ENCODE results near the gene PIP5K1C. TPM values are rescaled to one million over a fixed set of nuclear protein-coding genes. Genes with fewer than 3 reads are reported as not detected.

The PIP5K1C gene
- total RNA-seq, 1 experiment from 2014 or later = 35.5 TPM

- no peaks in the 10 kb centered on the region for H3K9me3 ChIP-seq (ENCODE audit: low read depth, low read length, poor library complexity, severe bottlenecking)
- H3K27ac ChIP-seq (ENCODE audit: low read depth, low read length, poor library complexity, severe bottlenecking) = no peak overlapping the region
- H3K4me1 ChIP-seq (ENCODE audit: insufficient read depth, low read length, poor library complexity, severe bottlenecking) = no peaks in the 10 kb centered on the region
- TF ChIP-seq EZH2 (IDR thresholded peaks at IDR 0.05; ENCODE audit: borderline replicate concordance, low read depth, low read length, poor library complexity, severe bottlenecking) = no peak
- TF ChIP-seq CTCF (conservative IDR thresholded peaks at IDR 0.05; ENCODE audit: low read depth, low read length) = no peak
- intact Hi-C loops (cut with micrococcal nuclease; ENCODE audit: unreplicated experiment) = no loop called here
- no peak overlapping the region for H3K4me3 ChIP-seq (ENCODE audit: low read depth, low read length, poor library complexity, severe bottlenecking)
- BruUV-seq (replicated peaks) = no TSS peak
- H3K36me3 ChIP-seq (ENCODE audit: insufficient read depth, low read length, poor library complexity, severe bottlenecking) = no peaks in the 10 kb centered on the region
- H3K27me3 ChIP-seq (replicated peaks; ENCODE audit: insufficient read depth, low read depth, low read length, poor library complexity) = no peaks in the 10 kb centered on the region
- no peak for DNase-seq (ENCODE audit: low spot score)
- POLR2A ChIA-PET (ENCODE audit: low non-redundant PET) = no interaction called here
- CTCF ChIA-PET = no interaction called here
Observed at GRCh38 chr19:3697094-3697493, 3.2 kb downstream of the PIP5K1C start.

DNA sequence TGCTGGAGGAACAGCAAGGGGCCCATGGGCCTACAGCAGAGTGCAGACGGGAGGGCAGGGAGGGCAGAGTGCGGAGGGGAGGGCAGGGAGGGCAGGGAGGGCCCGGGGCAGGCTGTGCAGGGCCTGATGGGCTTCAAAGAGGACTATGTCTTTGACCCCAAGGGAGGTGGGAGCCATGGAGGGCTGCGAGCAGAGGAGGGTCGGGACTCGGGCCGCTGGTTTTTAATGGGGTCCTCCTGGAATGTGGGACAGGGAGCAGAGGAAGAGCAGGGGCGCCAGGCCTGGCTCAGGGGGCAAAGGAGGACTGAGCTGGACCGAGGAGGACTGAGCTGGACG lies 3.6 kb downstream of the PIP5K1C start:
- Histone ChIP-seq H3K36me3 (ENCODE audit: insufficient read depth, low read length, poor library complexity, severe bottlenecking) (no peaks in the 10 kb centered on the region), H3K27me3 (replicated peaks; ENCODE audit: insufficient read depth, low read depth, low read length, poor library complexity) (no peaks in the 10 kb centered on the region), H3K4me1 (ENCODE audit: insufficient read depth, low read length, poor library complexity, severe bottlenecking) (no peaks in the 10 kb centered on the region), H3K9me3 (ENCODE audit: low read depth, low read length, poor library complexity, severe bottlenecking) (no peaks in the 10 kb centered on the region), H3K27ac (ENCODE audit: low read depth, low read length, poor library complexity, severe bottlenecking) (no peak overlapping the region), H3K4me3 (ENCODE audit: low read depth, low read length, poor library complexity, severe bottlenecking) (no peak overlapping the region)
- POLR2A ChIA-PET (ENCODE audit: low non-redundant PET) = no interaction called here
- TF ChIP-seq EZH2 (IDR thresholded peaks at IDR 0.05; ENCODE audit: borderline replicate concordance, low read depth, low read length, poor library complexity, severe bottlenecking) (no peak), CTCF (conservative IDR thresholded peaks at IDR 0.05; ENCODE audit: low read depth, low read length) (no peak)
- BruUV-seq (replicated peaks) = no TSS peak
- CTCF ChIA-PET = no interaction called here
- intact Hi-C loops (cut with micrococcal nuclease; ENCODE audit: unreplicated experiment) = no loop called here
- DNase-seq (ENCODE audit: low spot score) = no peak

DNA sequence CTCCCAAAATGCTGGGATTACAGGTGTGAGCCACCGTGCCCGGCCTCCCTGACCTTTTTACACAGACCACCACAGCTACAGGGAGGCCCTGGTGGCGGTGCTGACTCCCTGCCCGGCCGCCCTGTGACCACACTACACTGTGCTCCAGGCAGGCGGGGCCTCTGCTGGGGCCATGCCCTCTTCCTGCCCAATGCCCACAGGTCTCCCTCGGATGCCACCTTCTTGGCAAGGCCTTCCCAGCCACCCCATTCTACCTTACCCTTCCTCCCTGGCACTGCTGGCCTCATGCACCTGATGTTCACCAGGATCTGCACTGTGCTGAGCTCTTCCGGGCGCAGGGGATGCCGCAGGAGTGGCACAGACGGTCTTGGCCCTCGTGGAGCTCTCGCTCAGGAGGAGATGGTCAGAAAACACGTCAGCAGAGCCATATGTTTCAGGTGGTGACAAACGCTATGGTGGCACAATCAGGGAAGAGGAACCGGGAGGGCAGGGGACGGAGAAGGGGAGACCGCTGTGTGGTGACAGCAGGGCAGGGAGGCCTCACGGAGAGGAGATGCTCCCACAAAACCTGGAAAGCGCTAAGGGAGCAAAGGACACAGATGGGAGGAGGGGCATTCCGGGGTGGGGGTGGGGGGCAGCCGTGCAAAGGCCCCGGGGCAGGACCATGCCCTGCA lies 4.1 kb downstream of the PIP5K1C start:
- TF ChIP-seq CTCF (conservative IDR thresholded peaks at IDR 0.05; ENCODE audit: low read depth, low read length) = no peak
- no peak for TF ChIP-seq EZH2 (IDR thresholded peaks at IDR 0.05; ENCODE audit: borderline replicate concordance, low read depth, low read length, poor library complexity, severe bottlenecking)
- intact Hi-C loops (cut with micrococcal nuclease; ENCODE audit: unreplicated experiment) = no loop called here
- no peak overlapping the region for H3K4me3 ChIP-seq (ENCODE audit: low read depth, low read length, poor library complexity, severe bottlenecking)
- ChIA-PET POLR2A (ENCODE audit: low non-redundant PET) (no interaction called here), CTCF (no interaction called here)
- no peak for DNase-seq (ENCODE audit: low spot score)
- no TSS peak for BruUV-seq (replicated peaks)
- H3K9me3 ChIP-seq (ENCODE audit: low read depth, low read length, poor library complexity, severe bottlenecking) = no peaks in the 10 kb centered on the region
- no peaks in the 10 kb centered on the region for H3K36me3 ChIP-seq (ENCODE audit: insufficient read depth, low read length, poor library complexity, severe bottlenecking)
- H3K4me1 ChIP-seq (ENCODE audit: insufficient read depth, low read length, poor library complexity, severe bottlenecking) = no peaks in the 10 kb centered on the region
- no peaks in the 10 kb centered on the region for H3K27me3 ChIP-seq (replicated peaks; ENCODE audit: insufficient read depth, low read depth, low read length, poor library complexity)
- no peak overlapping the region for H3K27ac ChIP-seq (ENCODE audit: low read depth, low read length, poor library complexity, severe bottlenecking)
